ENCODE results near the gene GPR68.

DNA sequence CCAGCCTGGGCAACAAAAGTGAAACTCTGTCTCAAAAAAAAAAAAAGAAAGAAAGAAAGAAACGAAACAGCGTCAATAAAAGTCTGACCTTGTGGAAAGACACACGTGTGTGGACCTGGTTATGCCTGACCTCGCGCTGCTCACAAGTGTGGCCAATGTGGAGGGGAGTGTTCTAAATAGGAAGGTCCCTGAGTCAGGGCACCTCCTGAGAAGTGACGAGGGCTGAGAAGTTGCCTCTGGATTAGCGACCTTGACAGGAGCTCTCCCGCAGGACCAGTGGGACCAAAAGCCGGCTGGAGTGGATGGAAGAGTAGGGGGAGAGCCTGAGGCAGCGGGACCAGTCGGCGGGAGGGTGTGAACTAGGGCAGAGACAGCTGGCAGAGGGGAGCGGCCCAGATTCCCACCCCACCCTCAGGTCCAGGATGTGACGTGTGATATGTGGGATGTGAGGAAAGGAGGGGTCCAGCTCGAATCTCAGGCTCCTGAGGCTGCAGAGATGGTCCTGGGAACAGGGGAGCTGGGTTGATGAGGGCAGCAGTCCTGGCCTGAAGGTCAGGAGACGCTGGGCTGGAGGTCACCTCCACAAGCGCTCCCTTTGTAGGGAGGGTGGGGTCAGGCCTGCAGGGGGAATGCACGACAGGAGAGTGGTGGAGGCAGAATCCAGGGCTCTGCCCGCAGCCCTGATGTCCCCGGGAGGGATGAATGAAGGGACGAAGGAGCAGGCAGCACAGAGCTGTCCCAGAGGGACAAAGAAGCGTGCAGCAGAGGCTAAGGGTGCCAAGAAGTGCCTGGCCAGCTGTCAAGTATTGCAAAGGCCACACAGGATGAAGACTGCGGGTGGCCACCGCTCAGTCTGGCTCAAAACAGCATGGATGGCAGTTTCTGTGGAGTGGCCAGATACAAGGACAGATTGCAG is 24.8 kb upstream of the GPR68 start:
- TF ChIP-seq, protein P1, sequence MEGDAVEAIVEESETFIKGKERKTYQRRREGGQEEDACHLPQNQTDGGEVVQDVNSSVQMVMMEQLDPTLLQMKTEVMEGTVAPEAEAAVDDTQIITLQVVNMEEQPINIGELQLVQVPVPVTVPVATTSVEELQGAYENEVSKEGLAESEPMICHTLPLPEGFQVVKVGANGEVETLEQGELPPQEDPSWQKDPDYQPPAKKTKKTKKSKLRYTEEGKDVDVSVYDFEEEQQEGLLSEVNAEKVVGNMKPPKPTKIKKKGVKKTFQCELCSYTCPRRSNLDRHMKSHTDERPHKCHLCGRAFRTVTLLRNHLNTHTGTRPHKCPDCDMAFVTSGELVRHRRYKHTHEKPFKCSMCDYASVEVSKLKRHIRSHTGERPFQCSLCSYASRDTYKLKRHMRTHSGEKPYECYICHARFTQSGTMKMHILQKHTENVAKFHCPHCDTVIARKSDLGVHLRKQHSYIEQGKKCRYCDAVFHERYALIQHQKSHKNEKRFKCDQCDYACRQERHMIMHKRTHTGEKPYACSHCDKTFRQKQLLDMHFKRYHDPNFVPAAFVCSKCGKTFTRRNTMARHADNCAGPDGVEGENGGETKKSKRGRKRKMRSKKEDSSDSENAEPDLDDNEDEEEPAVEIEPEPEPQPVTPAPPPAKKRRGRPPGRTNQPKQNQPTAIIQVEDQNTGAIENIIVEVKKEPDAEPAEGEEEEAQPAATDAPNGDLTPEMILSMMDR (IDR thresholded peaks at IDR 0.05; ENCODE audit: low read depth, low read length, poor library complexity, severe bottlenecking) = no peak
- TF ChIP-seq EZH2phosphoT487 (IDR thresholded peaks at IDR 0.05; ENCODE audit: borderline replicate concordance, low read length) = no peak
